Measurements from ENCODE around the gene SLAMF1.

DNA sequence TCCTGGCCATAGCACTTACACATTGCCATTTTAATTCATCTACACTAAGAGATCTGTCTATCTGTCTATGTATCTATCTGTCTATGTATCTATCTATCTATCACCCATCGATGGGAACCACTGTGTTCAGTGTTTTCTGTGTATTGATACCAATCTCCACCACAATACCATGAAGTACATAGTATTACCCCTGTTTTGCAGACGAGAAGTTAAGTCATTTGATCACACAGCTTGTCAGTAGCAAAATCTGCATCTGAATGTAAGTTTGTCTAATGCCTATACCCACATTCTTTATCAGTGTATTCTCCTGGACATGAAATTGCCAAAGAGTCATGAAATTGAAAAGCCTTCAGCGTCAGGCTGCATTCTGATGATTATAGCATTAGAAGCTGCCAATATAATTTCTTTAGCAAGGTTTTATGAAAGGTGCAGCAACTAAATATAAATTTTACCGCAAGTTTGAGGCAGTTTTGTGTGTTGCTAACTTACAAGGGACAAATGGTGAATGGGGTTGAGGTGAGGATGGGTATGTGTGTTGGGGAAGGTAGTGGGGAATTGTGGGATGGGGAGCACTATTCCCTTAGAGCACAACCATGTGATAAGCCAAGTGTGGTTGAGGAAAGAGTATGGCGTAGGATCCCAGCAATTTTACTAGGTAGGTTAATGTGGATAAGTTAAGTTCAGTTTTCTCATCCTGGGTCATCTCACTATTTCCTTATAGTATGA lies 24.2 kb downstream of the SLAMF1 start:
- TF ChIP-seq ZNF511 (CRISPR knock-in tag; IDR thresholded peaks at IDR 0.05) (no peak), SP1 (CRISPR knock-in tag; IDR thresholded peaks at IDR 0.05) (no peak), ZBTB49 (CRISPR knock-in tag; IDR thresholded peaks at IDR 0.05; ENCODE audit: borderline replicate concordance) (no peak), TRIM24 (IDR thresholded peaks at IDR 0.05) (no peak), YBX1 (IDR thresholded peaks at IDR 0.05) (no peak), ZSCAN29 (IDR thresholded peaks at IDR 0.05) (no peak), MAFK (IDR thresholded peaks at IDR 0.05; ENCODE audit: low read length) (no peak), EZH2 (IDR thresholded peaks at IDR 0.05; ENCODE audit: borderline replicate concordance, low read depth, low read length) (no peak), SMAD1 (IDR thresholded peaks at IDR 0.05; ENCODE audit: low read depth, low read length, partially characterized antibody) (no peak), CCAR2 (IDR thresholded peaks at IDR 0.05; ENCODE audit: low read depth, low read length) (no peak), E2F6 (IDR thresholded peaks at IDR 0.05; ENCODE audit: borderline replicate concordance in 1 of 2, extremely low read depth in 1 of 2, insufficient read depth in 1 of 2, insufficient read length in 1 of 2, low read depth in 1 of 2, low read length in 1 of 2, poor library complexity in 1 of 2, severe bottlenecking in 1 of 2) (no peak)
- TF ChIP-seq, protein P1, sequence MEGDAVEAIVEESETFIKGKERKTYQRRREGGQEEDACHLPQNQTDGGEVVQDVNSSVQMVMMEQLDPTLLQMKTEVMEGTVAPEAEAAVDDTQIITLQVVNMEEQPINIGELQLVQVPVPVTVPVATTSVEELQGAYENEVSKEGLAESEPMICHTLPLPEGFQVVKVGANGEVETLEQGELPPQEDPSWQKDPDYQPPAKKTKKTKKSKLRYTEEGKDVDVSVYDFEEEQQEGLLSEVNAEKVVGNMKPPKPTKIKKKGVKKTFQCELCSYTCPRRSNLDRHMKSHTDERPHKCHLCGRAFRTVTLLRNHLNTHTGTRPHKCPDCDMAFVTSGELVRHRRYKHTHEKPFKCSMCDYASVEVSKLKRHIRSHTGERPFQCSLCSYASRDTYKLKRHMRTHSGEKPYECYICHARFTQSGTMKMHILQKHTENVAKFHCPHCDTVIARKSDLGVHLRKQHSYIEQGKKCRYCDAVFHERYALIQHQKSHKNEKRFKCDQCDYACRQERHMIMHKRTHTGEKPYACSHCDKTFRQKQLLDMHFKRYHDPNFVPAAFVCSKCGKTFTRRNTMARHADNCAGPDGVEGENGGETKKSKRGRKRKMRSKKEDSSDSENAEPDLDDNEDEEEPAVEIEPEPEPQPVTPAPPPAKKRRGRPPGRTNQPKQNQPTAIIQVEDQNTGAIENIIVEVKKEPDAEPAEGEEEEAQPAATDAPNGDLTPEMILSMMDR (IDR thresholded peaks at IDR 0.05 in 2 of 3, conservative IDR thresholded peaks at IDR 0.05 in 1 of 3; ENCODE audit: insufficient read depth in 2 of 3, low read depth in 1 of 3, low read length in 3 of 3): no peak
- TF ChIP-seq, protein P2, sequence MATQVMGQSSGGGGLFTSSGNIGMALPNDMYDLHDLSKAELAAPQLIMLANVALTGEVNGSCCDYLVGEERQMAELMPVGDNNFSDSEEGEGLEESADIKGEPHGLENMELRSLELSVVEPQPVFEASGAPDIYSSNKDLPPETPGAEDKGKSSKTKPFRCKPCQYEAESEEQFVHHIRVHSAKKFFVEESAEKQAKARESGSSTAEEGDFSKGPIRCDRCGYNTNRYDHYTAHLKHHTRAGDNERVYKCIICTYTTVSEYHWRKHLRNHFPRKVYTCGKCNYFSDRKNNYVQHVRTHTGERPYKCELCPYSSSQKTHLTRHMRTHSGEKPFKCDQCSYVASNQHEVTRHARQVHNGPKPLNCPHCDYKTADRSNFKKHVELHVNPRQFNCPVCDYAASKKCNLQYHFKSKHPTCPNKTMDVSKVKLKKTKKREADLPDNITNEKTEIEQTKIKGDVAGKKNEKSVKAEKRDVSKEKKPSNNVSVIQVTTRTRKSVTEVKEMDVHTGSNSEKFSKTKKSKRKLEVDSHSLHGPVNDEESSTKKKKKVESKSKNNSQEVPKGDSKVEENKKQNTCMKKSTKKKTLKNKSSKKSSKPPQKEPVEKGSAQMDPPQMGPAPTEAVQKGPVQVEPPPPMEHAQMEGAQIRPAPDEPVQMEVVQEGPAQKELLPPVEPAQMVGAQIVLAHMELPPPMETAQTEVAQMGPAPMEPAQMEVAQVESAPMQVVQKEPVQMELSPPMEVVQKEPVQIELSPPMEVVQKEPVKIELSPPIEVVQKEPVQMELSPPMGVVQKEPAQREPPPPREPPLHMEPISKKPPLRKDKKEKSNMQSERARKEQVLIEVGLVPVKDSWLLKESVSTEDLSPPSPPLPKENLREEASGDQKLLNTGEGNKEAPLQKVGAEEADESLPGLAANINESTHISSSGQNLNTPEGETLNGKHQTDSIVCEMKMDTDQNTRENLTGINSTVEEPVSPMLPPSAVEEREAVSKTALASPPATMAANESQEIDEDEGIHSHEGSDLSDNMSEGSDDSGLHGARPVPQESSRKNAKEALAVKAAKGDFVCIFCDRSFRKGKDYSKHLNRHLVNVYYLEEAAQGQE (IDR thresholded peaks at IDR 0.05; ENCODE audit: borderline replicate concordance): no peak
- TF ChIP-seq, protein P2 (CRISPR knock-in tag; IDR thresholded peaks at IDR 0.05; ENCODE audit: low read depth): no peak
